Omental fat pad (tissue), 4 donors: Measurements from ENCODE around the gene CDH23. TPM values are rescaled to one million over a fixed set of nuclear protein-coding genes. Genes with fewer than 3 reads are reported as not detected.

Experiments
- ATAC-seq: fragments of 150-250 bp; one replicate; pipeline ENCODE4 v1.9.1; 2016; ENCODE audit warnings: mild to moderate bottlenecking, moderate library complexity; ENCODE audit not compliant: low FRiP score
- DNase-seq: peaks from one replicate; pipeline ENCODE4 v3.0.0-alpha.2; 2019; ENCODE audit warnings: low spot score
- total RNA-seq, 4 donors: library from RNA; depleted of rRNA; stranded (reverse); fragments of >200 nt; gene quantifications; one replicate each; pipeline ENCODE4 v1.1.0, GENCODE V29; 2016
- TF ChIP-seq, protein P1 (sequence below), 3 donors: fragments of 450-650 bp; IDR thresholded peaks; one replicate each; pipeline ENCODE4 v1.5.1; 2016 to 2017; ENCODE audit warnings: antibody characterized with exemption in 3 of 3, mild to moderate bottlenecking in 3 of 3, moderate library complexity in 2 of 3

CDH23 gene
- total RNA-seq, 4 donors from 2014 or later = 25.3 to 41.9 (median 34.4) TPM

DNA sequence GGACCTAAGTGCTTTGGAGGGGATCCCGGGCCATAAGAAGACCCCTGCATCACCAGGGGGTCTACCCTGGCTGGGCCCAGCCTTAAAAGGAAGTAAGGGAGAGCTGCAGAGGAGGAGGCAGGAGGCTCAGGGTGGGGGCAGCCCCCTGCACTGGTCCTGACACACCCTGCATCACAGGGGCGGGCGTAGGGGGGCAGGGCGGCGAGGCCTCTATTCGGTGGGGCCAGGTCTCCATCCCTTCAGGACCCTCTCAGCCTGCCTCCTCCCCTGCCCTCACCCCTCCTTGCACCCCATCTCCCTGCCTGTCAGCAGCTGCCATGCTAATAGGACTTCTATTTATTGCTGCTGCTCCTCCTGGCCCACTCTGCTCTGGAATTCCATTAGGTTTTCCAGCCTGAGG, 221.5 kb downstream of the CDH23 start:
- ATAC-seq (no peak), DNase-seq (no peak)
- TF ChIP-seq, protein P1, sequence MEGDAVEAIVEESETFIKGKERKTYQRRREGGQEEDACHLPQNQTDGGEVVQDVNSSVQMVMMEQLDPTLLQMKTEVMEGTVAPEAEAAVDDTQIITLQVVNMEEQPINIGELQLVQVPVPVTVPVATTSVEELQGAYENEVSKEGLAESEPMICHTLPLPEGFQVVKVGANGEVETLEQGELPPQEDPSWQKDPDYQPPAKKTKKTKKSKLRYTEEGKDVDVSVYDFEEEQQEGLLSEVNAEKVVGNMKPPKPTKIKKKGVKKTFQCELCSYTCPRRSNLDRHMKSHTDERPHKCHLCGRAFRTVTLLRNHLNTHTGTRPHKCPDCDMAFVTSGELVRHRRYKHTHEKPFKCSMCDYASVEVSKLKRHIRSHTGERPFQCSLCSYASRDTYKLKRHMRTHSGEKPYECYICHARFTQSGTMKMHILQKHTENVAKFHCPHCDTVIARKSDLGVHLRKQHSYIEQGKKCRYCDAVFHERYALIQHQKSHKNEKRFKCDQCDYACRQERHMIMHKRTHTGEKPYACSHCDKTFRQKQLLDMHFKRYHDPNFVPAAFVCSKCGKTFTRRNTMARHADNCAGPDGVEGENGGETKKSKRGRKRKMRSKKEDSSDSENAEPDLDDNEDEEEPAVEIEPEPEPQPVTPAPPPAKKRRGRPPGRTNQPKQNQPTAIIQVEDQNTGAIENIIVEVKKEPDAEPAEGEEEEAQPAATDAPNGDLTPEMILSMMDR (IDR thresholded peaks at IDR 0.05) = no peak

DNA sequence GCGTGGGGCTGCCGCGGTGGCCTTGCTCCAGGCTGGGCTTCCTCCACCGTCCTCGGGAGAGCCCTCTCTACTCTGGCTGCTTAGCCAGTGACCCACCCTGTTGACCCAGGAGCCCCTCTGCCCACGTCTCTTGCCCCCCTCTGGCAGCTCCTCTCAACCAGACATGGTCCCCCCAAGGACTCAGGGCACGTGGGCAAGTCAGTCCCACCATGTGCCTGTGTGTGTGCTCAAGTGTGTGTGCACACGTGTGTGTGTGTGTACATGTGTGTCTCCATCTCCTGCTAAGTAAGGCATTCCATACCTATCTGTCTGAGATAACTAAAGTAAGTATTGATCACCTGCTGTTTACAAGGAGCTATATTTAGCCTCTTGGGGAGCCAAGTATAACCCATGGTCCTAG, 221.9 kb downstream of the CDH23 start:
- no peak for ATAC-seq
- DNase-seq = no peak
- TF ChIP-seq, protein P1 (IDR thresholded peaks at IDR 0.05) = no peak

DNA sequence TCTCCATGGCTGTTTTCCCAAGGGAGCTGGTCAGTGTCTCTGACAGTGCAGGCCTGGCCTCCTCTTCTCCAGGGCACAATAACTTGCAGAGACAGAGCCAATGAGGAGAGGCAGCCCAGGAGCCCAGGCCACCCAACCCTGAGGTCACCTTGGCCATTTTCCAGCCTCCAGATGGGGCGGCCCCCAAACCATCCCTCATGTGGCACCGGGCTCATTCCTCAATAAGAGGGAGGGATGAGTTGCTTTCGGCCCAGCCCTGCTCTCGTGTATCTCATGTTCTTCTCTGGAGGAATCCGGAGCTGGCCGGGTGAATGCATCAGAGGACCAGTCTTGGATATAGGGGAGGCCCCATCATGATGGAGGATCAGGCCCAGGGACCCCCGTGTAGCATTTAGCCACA, 223.9 kb downstream of the CDH23 start:
- DNase-seq (no peak), ATAC-seq (no peak)
- TF ChIP-seq, protein P1 (IDR thresholded peaks at IDR 0.05) = no peak

DNA sequence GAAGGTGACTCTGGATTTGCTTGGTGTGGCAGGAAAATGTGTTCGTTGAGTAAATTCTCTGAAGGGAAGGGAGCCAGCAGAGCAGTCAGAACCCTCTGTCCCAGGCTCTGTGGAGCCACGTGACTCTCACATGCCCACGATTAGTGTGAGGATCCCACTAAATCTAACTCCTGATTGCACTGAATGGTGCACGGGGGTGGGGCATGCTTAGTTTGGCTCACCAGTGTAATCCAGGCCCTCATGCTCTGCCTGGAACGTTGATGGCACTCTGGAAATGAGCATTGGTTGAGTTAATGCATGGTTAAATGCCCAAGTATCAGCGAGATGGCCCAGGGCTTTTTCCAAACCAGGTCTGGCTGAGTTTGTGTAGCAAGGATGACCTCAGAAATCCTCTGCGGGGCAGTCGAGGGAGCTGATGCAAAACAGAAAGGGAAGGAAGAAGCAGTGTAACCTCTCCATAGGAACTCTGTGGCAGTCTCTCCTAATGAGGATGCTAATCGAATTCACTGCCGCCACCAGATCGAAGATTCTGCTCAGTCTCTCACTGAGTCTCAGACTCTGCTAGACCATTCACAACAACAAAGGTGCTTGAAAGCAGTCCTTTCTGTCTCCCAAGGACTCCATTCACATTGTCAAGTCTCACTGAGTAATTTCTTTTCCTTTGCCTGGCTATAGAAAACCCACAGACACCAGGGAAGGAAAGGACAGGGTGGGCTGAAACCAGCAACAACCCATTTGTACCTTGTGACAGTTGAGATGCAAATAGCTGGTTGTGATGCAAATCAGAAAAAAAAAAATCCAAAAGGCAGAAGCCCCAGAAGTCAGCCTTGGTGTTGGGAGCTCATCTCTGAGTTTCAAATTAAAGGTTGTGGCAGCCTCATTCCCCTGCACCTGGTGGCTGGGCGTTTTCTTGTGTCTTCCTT, 224.8 kb downstream of the CDH23 start:
- DNase-seq = no peak
- ATAC-seq = peak; percentile 18
- TF ChIP-seq, protein P1 (IDR thresholded peaks at IDR 0.05) = no peak

DNA sequence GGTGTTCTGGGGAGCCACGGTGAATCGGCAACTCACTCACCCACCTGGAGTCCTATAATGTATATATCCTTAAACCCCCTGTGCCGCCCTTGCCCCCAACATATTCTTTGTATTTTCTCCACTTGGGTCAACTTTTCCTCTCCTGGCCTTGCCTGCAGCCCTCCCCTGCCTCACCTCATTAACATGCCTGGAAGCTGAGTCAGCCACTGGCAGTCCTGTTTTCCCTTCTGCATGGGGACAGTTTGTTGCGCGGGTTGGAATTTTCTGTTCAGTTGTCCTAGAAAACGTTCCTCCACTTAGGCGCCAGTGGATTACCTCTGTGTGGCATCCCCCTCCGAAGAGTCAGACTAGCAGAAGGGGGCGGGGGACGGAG, 225.4 kb downstream of the CDH23 start:
- no peak for ATAC-seq

DNA sequence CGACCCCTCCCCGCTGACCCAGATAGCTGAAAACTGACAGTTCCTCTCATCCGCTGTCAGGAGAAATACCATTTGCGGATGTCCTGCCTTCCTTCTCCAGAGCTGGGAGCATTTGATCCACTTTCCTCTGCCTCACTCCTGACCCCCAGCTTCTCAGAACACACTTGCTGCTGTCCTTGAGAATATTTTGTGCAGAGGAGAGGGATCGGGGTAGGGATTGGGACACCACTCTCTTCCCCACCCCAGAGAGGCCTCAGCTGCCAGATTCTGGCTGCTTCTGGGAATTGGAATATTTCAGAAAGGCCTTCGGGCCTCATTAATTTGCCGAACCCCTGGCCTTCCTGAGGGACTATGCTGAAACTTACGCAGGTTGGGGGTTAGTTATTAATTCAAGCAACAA, 225.9 kb downstream of the CDH23 start:
- ATAC-seq (no peak), DNase-seq (no peak)
- TF ChIP-seq, protein P1 (IDR thresholded peaks at IDR 0.05) = no peak

More for the DNA sequence above, 225.4 kb downstream of the CDH23 start:
- no peak for DNase-seq
- TF ChIP-seq, protein P1 (IDR thresholded peaks at IDR 0.05) = no peak
